Lung (tissue), 12 donors: ENCODE measurements around the gene RERE. TPM values are rescaled to one million over a fixed set of nuclear protein-coding genes. Genes with fewer than 3 reads are reported as not detected.

Experiments used
- ATAC-seq: fragments of 200-7000 bp; cut with Tn5 transposase; one replicate; pipeline ENCODE4 v1.9.1; 2020; ENCODE audit warnings: moderate number of reproducible peaks; ENCODE audit not compliant: insufficient read depth, low FRiP score
- DNase-seq, 3 donors: peaks; one replicate each; pipeline ENCODE4 v3.0.0-alpha.2; 2013 to 2017
- H3K27ac ChIP-seq, 2 donors: one replicate each; pipeline ENCODE4 v1.5.1; 2013; ENCODE audit warnings: mild to moderate bottlenecking in 2 of 2, moderate library complexity in 2 of 2, control low read depth in 1 of 2, inconsistent platforms in 1 of 2, low read depth in 1 of 2, low read length in 1 of 2
- H3K27me3 ChIP-seq, 3 donors: one replicate each; pipeline ENCODE4 v1.5.1; 2013; ENCODE audit warnings: low read length in 2 of 3; ENCODE audit not compliant: control insufficient read depth in 3 of 3, insufficient read depth in 3 of 3
- H3K36me3 ChIP-seq, 4 donors: one replicate each; pipeline ENCODE4 v1.5.1; 2013; ENCODE audit warnings: low read length in 4 of 4, mild to moderate bottlenecking in 1 of 4, moderate library complexity in 1 of 4; ENCODE audit not compliant: control insufficient read depth in 4 of 4, insufficient read depth in 4 of 4
- H3K4me1 ChIP-seq, 5 donors: one replicate each; pipeline ENCODE4 v1.5.1; 2013; ENCODE audit warnings: low read length in 5 of 5, mild to moderate bottlenecking in 2 of 5, moderate library complexity in 1 of 5; ENCODE audit not compliant: control insufficient read depth in 5 of 5, insufficient read depth in 5 of 5
- H3K4me3 ChIP-seq: one replicate; pipeline ENCODE4 v1.5.1; 2013; ENCODE audit warnings: mild to moderate bottlenecking, control low read depth, moderate library complexity
- H3K9ac ChIP-seq, 2 donors: one replicate each; pipeline ENCODE4 v1.5.1; 2013; ENCODE audit warnings: low read length in 2 of 2, control low read depth in 1 of 2; ENCODE audit not compliant: insufficient read depth in 1 of 2
- H3K9me3 ChIP-seq, 4 donors: one replicate each; pipeline ENCODE4 v1.5.1; 2013; ENCODE audit warnings: low read length in 3 of 4, mild to moderate bottlenecking in 1 of 4, moderate library complexity in 1 of 4; ENCODE audit not compliant: control insufficient read depth in 4 of 4, insufficient read depth in 3 of 4
- WGBS, 2 donors: extraction: QIAGEN DNeasy Blood & Tissue Kit; methylation state at CpG; one replicate each; pipeline ENCODE4 v1.1.7; 2013; 5-methylcytosine and 5-hydroxymethylcytosine counted together
- polyA plus RNA-seq, 2 donors: library from polyadenylated mRNA; stranded (reverse); fragments of 200-250 nt; gene quantifications; one replicate each; pipeline ENCODE4 v1.2.1, GENCODE V29; 2013
- total RNA-seq, 2 donors: library from RNA; depleted of rRNA in 1 of 2; stranded (reverse); fragments of >200 nt in 1 of 2; gene quantifications; one replicate each; pipeline ENCODE4 v1.2.1, GENCODE V29; 2014 to 2021
- TF ChIP-seq, protein P1 (sequence below): IDR thresholded peaks from 2 replicates; pipeline ENCODE4 v1.5.1; 2012; ENCODE audit warnings: mild to moderate bottlenecking; ENCODE audit errors: control extremely low read depth, extremely low read depth
- donor health status: control.
- donor health status: control.
- donor health status: Bipolar disorder and iron deficiency.
- donor health status: healthy.
- donor health status: DM: yes; HTN: yes; CAD: no.

RERE gene
- total and polyA plus RNA-seq, 4 donors = 21.7 to 207 (median 57.5) TPM

DNA sequence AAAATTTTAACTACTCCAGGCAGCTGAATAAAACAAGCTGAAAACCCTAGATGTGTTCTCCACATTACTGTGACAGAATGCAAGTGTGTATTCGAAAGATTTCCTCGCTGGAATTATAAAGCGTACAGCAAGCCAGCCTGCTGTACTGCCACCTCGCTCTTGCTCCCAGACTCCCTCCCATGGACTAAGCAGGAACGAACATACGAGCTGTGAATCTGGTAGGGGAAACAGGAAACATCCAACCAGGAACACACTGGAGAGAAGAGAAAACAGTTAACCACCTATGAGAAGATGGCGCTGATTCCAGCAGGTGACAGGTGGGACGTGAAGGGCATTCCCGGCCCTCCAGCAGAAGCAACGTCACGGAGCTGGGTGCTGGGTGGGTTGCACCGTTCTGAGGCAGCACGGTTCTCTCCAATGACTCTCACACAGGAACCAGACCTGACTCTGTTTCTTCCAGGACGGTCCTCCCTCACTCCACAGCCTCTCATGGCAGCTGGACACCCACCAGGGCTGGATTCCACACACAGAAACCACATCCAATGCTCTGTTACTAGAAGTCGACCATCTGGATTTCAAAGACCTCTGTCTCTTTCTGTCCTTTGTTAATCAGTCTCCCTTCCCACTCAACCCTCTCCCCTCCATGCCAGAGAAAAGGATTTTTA lies 219.2 kb downstream of the RERE start:
- Histone ChIP-seq H3K4me3 (no peak overlapping the region), H3K9me3 (no peaks in the 10 kb centered on the region), H3K4me1 (peaks cover 8 to 58% (median 27%) of the 10 kb centered on the region in 5 donors), H3K9ac (peak overlapping the region in 1 of 2 donors; percentile 69), H3K27me3 (no peaks in the 10 kb centered on the region), H3K36me3 (no peaks in the 10 kb centered on the region), H3K27ac (peak overlapping the region; percentile 22 to 90)
- DNase-seq (peak; percentile 73 to 88 (median 87)), ATAC-seq (peak; percentile 55)
- TF ChIP-seq, protein P1, sequence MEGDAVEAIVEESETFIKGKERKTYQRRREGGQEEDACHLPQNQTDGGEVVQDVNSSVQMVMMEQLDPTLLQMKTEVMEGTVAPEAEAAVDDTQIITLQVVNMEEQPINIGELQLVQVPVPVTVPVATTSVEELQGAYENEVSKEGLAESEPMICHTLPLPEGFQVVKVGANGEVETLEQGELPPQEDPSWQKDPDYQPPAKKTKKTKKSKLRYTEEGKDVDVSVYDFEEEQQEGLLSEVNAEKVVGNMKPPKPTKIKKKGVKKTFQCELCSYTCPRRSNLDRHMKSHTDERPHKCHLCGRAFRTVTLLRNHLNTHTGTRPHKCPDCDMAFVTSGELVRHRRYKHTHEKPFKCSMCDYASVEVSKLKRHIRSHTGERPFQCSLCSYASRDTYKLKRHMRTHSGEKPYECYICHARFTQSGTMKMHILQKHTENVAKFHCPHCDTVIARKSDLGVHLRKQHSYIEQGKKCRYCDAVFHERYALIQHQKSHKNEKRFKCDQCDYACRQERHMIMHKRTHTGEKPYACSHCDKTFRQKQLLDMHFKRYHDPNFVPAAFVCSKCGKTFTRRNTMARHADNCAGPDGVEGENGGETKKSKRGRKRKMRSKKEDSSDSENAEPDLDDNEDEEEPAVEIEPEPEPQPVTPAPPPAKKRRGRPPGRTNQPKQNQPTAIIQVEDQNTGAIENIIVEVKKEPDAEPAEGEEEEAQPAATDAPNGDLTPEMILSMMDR = peak; percentile 5
- 52 to 54% methylated on average over 15 of the region's 15 CpGs for WGBS, 2 donors

DNA sequence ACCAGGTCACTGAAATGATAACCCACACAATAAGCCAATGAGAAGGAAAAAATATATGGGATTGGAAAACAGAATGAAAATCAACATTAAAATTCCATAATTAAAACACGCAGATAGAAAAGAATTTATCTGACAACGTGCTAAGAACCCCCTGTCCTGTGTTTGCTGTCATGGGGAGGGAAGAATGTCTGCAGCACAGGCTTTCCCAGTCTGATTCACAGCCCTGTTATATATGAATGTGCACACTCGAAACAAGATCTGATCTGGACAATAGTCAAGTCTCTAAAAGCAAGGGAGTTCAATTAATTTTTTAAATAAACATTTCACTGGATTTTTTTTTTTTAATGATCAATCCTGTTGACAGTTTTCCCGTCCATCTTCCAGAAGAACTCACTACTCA lies 220.0 kb downstream of the RERE start:
- 59 to 70% methylated on average over 4 of the region's 4 CpGs for WGBS, 2 donors

DNA sequence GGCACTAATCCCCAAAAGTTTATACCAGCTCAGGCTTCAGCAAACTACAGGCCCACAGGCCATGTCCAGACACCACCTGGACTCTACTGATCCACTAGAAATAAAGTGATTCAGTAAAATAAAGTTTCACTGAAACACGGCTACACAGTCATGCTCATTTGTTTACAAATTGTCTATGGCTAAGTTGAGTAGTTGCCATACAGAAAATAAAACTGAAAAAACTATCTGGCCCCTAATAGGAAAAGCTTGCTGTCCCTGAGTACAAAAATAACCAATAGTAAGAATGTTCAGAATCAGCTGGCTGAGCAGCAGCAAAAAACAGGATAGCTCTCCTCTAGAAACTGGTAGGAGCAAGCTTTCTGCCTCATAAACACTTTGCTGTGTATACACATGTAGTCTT lies 221.5 kb downstream of the RERE start:
- H3K27me3 ChIP-seq = no peaks in the 10 kb centered on the region
- peaks cover 9 to 53% (median 27%) of the 10 kb centered on the region in 5 donors for H3K4me1 ChIP-seq
- no peaks in the 10 kb centered on the region for H3K36me3 ChIP-seq
- TF ChIP-seq, protein P1 = no peak
- H3K27ac ChIP-seq = no peak overlapping the region
- H3K9ac ChIP-seq = no peak overlapping the region
- DNase-seq = peak in 2 of 3 donors; percentile 58 to 76
- no peak overlapping the region for H3K4me3 ChIP-seq
- no peak for ATAC-seq
- H3K9me3 ChIP-seq = no peaks in the 10 kb centered on the region
- WGBS, 2 donors = 36 to 55% methylated on average over 1 of the region's 1 CpG

More for the DNA sequence above, 220.0 kb downstream of the RERE start:
- peaks cover 8 to 50% (median 27%) of the 10 kb centered on the region in 5 donors for H3K4me1 ChIP-seq
- H3K4me3 ChIP-seq = no peak overlapping the region
- no peaks in the 10 kb centered on the region for H3K9me3 ChIP-seq
- no peak for ATAC-seq
- TF ChIP-seq, protein P1 = no peak
- H3K27me3 ChIP-seq = no peaks in the 10 kb centered on the region
- no peak overlapping the region for H3K27ac ChIP-seq
- no peaks in the 10 kb centered on the region for H3K36me3 ChIP-seq
- H3K9ac ChIP-seq = no peak overlapping the region
- DNase-seq = peak in 1 of 3 donors; percentile 48
